ENCODE data around the gene ABCF3.

DNA sequence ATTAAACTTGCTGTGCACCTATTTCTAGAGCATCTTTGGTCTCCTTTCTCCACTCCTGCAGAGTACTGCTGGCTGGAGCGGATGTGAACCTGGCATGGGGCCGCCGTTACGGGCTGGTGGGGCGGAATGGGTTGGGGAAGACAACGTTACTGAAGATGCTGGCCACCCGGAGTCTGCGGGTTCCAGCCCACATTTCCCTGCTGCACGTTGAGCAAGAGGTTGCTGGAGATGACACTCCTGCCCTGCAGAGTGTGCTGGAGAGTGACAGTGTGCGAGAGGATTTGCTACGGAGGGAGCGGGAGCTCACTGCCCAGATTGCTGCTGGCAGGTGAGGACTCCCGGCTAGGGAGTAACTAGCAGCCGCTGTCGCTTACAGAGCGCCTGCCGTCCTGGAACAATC, 2.1 kb downstream of the ABCF3 start:
- no peak for TF ChIP-seq CTCF (IDR thresholded peaks at IDR 0.05)
- no peak for TF ChIP-seq POLR2A (IDR thresholded peaks at IDR 0.05)
